K562 (cell line): Measurements from ENCODE around the gene HIVEP1. TPM values are rescaled to one million over a fixed set of nuclear protein-coding genes. Genes with fewer than 3 reads are reported as not detected.

ENCODE experiments used
- BMI1 ChIP-seq: fragments of 150-350 bp; IDR thresholded peaks from 2 replicates; pipeline ENCODE4 v1.6.1; 2014; ENCODE audit warnings: low read length
- BRF1 ChIP-seq: IDR thresholded peaks from 3 replicates; pipeline ENCODE4 v1.6.1; 2011; ENCODE audit warnings: borderline replicate concordance, mild to moderate bottlenecking; ENCODE audit not compliant: insufficient read length; ENCODE audit errors: extremely low read depth
- CGGBP1 ChIP-seq: fragments of 250-450 bp; sonication (Bioruptor Pico); IDR thresholded peaks from 2 replicates; pipeline ENCODE4 v1.9.0; 2021; ENCODE audit warnings: mild to moderate bottlenecking
- CHD2 ChIP-seq: IDR thresholded peaks from 2 replicates; pipeline ENCODE4 v1.6.1; 2011; ENCODE audit warnings: low read depth, low read length
- FOXJ2 ChIP-seq: fragments of 200-800 bp; sonication (Bioruptor generic); IDR thresholded peaks from 2 replicates; pipeline ENCODE4 v1.6.1; 2016; ENCODE audit warnings: missing genetic modification characterization, missing compliant biosample characterization
- FOXM1 ChIP-seq, 2 experiments: fragments of 450-650 bp in 1 of 2; sonication (generic) in 1 of 2; formaldehyde crosslinking in 1 of 2; IDR thresholded peaks; 2 replicates each; pipeline versions ENCODE4 v1.6.1 to v1.9.0; 2017 to 2022; ENCODE audit warnings: low read depth in 2 of 2, mild to moderate bottlenecking in 2 of 2, missing genetic modification reagents in 1 of 2, moderate library complexity in 1 of 2
- GMEB1 ChIP-seq: fragments of 250-450 bp; sonication (Bioruptor Pico); IDR thresholded peaks from 2 replicates; pipeline ENCODE4 v1.4.0; 2020; ENCODE audit warnings: mild to moderate bottlenecking
- IRF2 ChIP-seq: sonication (generic); formaldehyde crosslinking; IDR thresholded peaks from 2 replicates; pipeline ENCODE4 v1.8.1; 2022; ENCODE audit warnings: mild to moderate bottlenecking, missing genetic modification reagents
- L3MBTL2 ChIP-seq: fragments of 450-650 bp; IDR thresholded peaks from 2 replicates; pipeline ENCODE4 v1.6.1; 2016; ENCODE audit warnings: mild to moderate bottlenecking, moderate library complexity
- POLR2AphosphoS5 ChIP-seq: IDR thresholded peaks from 2 replicates; pipeline ENCODE4 v1.6.1; 2011; ENCODE audit warnings: mild to moderate bottlenecking, low read depth, low read length, moderate library complexity; ENCODE audit not compliant: control insufficient read depth, insufficient read depth
- RCOR1 ChIP-seq, 2 experiments: IDR thresholded peaks; 2 replicates each; pipeline ENCODE4 v1.6.1; 2012; ENCODE audit warnings: low read depth in 2 of 2, low read length in 2 of 2, borderline replicate concordance in 1 of 2, improper control_type of control experiment in 1 of 2
- SNIP1 ChIP-seq: fragments of 450-650 bp; IDR thresholded peaks from 2 replicates; pipeline ENCODE4 v1.7.1; 2017; ENCODE audit warnings: low read depth, mild to moderate bottlenecking
- YY1 ChIP-seq, 3 experiments: IDR thresholded peaks; 2 replicates each; pipeline ENCODE4 v1.6.1; 2011; ENCODE audit warnings: low read length in 2 of 3, mild to moderate bottlenecking in 2 of 3, moderate library complexity in 2 of 3, borderline replicate concordance in 1 of 3, control low read depth in 1 of 3, low read depth in 1 of 3; ENCODE audit not compliant: insufficient read depth in 3 of 3, insufficient replicate concordance in 2 of 3, control insufficient read depth in 1 of 3, insufficient read length in 1 of 3; ENCODE audit errors: extremely low read depth in 1 of 3
- ZC3H4 ChIP-seq: sonication (generic); formaldehyde crosslinking; IDR thresholded peaks from 2 replicates; pipeline ENCODE4 v1.9.0; 2021; ENCODE audit warnings: missing genetic modification reagents, borderline replicate concordance
- ZNF253 ChIP-seq: fragments of 250-450 bp; sonication (Bioruptor Pico); conservative IDR thresholded peaks from 2 replicates; pipeline ENCODE4 v1.6.1; 2021; ENCODE audit warnings: mild to moderate bottlenecking
- ZNF354B ChIP-seq: fragments of 250-450 bp; sonication (Bioruptor Pico); IDR thresholded peaks from 2 replicates; pipeline ENCODE4 v1.4.0; 2020
- ZNF699 ChIP-seq: fragments of 250-450 bp; sonication (Bioruptor Pico); IDR thresholded peaks from 2 replicates; pipeline ENCODE4 v1.8.0; 2021; ENCODE audit warnings: mild to moderate bottlenecking, moderate library complexity; ENCODE audit not compliant: insufficient replicate concordance
- polyA plus RNA-seq, 8 experiments: library from polyadenylated mRNA; depleted of rRNA in 4 of 8; stranded (reverse) in 5 of 8; unstranded in 3 of 8; fragments of >200 nt; fragmentation: Nextera tagmentation in 2 of 8; fragmentation: Illumina TruSeq in 1 of 8; extraction: Ambion mirVana in 2 of 8; extraction: Trizol in 1 of 8; gene quantifications; 2 replicates each; pipeline versions ENCODE4 v1.2.1 to v1.2.3, GENCODE V29; 2011 to 2014; ENCODE audit warnings: inconsistent platforms in 1 of 8, missing spikeins in 1 of 8
- total RNA-seq, 7 experiments: library from RNA; depleted of rRNA in 6 of 7; stranded (reverse); fragments of >200 nt in 6 of 7; fragmentation: Illumina TruSeq in 2 of 7; extraction: Trizol in 2 of 7; gene quantifications; 2 replicates each; pipeline versions ENCODE4 v1.2.1 to v1.2.3, GENCODE V29; 2011 to 2021; ENCODE audit warnings: low replicate concordance in 1 of 7
- TF ChIP-seq, protein P1 (sequence below), 2 experiments: fragments of 450-650 bp; conservative IDR thresholded peaks; 2 replicates each; pipeline ENCODE4 v1.6.1; 2017; ENCODE audit warnings: mild to moderate bottlenecking in 2 of 2, moderate library complexity in 2 of 2

HIVEP1 gene
- total and polyA plus RNA-seq, 9 of the 15 experiments (the other 6 are each of a cell fraction or from before 2014, with no cell fraction given), result 6.0 to 33.3 (median 21.7) TPM

DNA sequence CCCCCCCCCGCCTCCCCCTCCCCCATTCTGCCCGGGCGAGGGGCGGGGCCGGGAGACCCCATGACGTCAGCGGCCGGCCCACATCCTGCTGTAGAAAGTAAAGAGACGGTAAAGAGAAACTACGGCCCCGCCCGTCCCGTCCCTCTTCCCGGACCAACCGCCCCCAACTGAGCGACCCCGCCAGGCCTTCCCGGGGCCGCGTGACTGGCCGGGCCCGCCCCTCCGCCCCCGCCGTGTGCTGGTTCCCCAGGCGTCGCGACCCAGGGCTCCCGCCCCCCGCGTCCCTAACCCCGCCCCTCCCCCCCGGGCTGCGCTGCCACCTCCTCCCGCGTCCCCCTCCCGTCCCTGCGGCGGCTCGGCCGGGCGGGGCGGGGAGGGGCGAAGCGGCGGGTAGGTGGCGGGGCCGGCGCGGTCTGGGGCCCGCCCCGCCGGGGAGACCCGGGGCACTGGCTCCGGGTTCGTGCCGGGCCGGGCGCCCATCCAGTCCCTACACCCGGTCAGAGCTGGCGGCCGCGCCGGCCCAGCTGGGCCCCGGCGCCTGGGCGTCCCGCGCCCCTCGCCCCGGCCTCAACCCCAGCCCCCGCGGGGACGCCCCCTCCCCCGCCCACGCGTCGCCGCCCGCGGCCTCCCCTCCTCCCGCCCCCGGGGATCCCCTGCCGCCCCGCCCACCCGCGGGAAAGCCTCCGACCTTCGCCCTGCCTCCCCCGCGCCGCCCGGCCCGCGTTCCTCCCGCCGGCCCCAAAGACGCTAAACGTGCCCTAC, 655 bp upstream of the HIVEP1 start (continued):
- TF ChIP-seq ZNF699, result no peak
- TF ChIP-seq GMEB1 (CRISPR knock-in tag), result peak; percentile 43
- TF ChIP-seq, protein P1, sequence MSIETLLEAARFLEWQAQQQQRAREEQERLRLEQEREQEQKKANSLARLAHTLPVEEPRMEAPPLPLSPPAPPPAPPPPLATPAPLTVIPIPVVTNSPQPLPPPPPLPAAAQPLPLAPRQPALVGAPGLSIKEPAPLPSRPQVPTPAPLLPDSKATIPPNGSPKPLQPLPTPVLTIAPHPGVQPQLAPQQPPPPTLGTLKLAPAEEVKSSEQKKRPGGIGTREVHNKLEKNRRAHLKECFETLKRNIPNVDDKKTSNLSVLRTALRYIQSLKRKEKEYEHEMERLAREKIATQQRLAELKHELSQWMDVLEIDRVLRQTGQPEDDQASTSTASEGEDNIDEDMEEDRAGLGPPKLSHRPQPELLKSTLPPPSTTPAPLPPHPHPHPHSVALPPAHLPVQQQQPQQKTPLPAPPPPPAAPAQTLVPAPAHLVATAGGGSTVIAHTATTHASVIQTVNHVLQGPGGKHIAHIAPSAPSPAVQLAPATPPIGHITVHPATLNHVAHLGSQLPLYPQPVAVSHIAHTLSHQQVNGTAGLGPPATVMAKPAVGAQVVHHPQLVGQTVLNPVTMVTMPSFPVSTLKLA (conservative IDR thresholded peaks at IDR 0.05), result peak in 1 of 2 experiments; percentile 79
- no peak for TF ChIP-seq RCOR1 (IDR thresholded peaks at IDR 0.05; ENCODE audit: borderline replicate concordance in 1 of 2, low read depth in 2 of 2, low read length in 2 of 2)
- TF ChIP-seq POLR2AphosphoS5, result peak; percentile 61; the same call in 1 of the 2 replicates
- no peak for TF ChIP-seq ZNF354B (CRISPR knock-in tag)
- TF ChIP-seq CGGBP1, result no peak
- TF ChIP-seq CHD2, result no peak
- TF ChIP-seq FOXJ2 (tag), result no peak
- no peak for TF ChIP-seq FOXM1 (IDR thresholded peaks at IDR 0.05; ENCODE audit: low read depth)
- no peak for TF ChIP-seq FOXM1 (CRISPR knock-in tag; IDR thresholded peaks at IDR 0.05; ENCODE audit: low read depth)
- TF ChIP-seq YY1 (IDR thresholded peaks at IDR 0.05; ENCODE audit: borderline replicate concordance in 1 of 3, control insufficient read depth in 1 of 3, extremely low read depth in 1 of 3, insufficient read depth in 3 of 3, insufficient read length in 1 of 3, insufficient replicate concordance in 2 of 3, low read depth in 1 of 3, low read length in 2 of 3), result peak in 2 of 3 experiments; percentile 5 to 43
- TF ChIP-seq ZNF253 (CRISPR knock-in tag), result no peak
- TF ChIP-seq BMI1, result no peak
- no peak for TF ChIP-seq IRF2
- no peak for TF ChIP-seq L3MBTL2
- no peak for TF ChIP-seq ZC3H4 (CRISPR knock-in tag)
- no peak for TF ChIP-seq BRF1
- TF ChIP-seq SNIP1, result no peak
